GM19455 (cell line): ENCODE measurements around the gene IRF2.

Source experiments
- ATAC-seq: cut with Tn5 transposase; IDR thresholded peaks from one replicate; pipeline ENCODE4 v1.9.1; 2021; ENCODE audit not compliant: unreplicated experiment

Gene IRF2

DNA sequence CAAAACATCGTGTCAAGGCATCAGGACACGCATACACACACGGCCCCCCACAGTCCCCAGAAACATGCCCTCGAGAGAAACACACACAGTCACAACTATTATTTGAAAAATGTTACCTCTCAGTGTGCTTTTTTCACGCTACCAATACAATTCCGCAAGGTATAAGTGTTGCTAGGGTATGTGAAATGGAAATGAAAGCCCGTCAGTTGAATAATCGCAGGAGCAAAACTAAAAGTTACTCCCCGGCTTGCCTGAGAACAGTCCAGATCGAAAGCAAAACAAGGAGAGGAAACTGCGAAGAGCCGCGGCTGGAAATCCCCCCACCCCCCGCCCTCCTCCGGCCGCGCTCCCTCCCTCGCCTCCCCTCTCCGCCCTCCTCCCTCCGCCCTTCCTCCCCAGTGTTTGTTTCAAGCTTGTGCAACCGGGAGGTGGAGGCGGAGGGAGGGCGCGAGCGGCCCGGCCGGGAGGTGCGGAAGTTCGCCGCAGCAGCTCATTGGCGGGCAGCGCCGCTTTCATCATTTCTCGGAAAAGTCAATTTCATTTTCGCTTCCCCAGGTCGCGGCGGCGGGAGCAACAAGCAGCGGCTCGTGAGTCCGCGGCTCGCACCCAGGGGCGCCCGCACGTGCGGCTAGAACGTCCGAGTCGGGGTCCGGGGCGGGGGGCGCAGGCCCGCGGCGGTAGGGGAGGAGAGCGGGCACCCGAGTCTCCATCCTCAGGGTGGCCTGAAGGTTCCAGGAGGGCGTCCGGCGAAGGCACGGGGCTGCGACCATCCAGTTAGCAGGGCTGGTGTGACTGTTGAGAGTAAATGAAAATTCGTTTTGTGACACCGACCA is at the start of gene IRF2:
Gene IRF2 (minus strand): TSS at position 288 of the 833 bp plus-strand sequence. CDS start 45,486 bp downstream, outside the sequence.
- peak; percentile 55 for ATAC-seq

DNA sequence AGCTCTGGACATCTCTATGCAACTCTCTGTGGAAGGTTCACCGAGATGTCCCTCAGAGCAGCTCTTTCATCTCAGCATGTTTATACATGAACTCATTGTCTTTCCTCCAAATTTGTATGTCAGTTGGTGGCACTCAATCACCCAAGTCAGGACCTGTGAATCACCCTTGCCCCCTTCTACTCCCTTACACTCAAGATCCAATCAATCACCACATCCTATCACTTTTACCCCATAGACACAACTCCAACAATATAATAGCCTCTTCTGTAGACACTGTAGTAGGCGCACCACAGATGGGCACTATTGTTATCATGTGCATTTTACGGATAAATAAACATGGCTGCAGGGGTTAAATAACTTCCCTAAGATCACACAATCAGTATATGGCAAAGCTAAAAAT is 41.3 kb upstream of the IRF2 start:
- ATAC-seq = no peak

DNA sequence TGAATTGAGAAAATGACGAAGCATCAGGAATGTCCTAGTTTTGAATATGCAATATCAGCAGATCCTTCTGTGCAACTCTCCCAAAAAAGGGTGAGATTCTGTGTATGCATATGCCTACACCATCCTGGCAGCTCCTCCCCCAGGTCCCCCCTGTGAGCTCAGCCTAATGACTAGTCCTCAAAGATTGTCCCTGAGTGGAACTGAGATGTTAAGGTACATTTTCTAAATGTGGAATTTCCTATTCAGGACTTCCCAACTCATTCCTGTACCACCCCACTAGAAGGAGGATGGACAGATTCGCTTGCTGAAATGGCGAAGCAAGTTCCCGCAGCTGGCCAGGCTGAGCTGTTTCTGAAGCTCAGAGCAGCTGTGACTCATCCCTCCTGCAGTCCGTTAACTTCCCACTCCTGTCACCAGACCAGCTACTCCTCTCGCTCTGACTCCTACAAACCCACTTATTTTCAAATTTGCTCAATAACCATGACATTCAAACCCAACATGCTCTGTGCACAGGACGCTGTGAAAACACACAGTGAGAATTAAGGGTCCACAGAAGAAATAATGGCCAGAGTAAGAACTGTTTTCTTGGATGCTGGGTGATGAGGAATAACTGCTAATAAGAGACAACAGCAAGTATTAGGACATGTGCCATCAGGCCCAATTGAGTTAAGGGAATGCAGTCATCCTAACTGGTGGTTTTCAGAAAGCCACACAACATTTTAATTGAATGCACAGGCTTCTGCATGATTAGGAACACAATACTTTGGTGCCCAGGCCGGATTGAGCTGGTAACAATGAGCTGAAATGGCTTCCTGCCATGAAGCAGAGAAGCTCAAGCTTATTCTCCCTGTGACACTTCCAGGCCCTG is 40.0 kb upstream of the IRF2 start:
- peak; percentile 95 for ATAC-seq

DNA sequence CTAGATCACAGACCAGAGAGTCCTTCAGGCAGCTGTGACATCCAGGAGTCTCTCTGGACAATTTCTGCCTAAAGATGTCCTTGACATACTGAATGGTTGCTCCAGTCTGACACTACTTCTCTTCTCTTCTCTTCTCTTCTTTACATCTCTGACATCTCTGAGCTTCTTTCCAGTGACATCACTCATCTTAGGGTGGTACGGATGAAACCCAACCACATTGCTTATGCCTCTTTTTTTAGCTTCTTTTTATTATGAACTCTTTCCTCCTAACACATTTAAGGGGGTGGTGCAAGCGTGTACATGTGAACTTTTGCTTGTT is 39.4 kb upstream of the IRF2 start:
- peak; percentile 11 for ATAC-seq

DNA sequence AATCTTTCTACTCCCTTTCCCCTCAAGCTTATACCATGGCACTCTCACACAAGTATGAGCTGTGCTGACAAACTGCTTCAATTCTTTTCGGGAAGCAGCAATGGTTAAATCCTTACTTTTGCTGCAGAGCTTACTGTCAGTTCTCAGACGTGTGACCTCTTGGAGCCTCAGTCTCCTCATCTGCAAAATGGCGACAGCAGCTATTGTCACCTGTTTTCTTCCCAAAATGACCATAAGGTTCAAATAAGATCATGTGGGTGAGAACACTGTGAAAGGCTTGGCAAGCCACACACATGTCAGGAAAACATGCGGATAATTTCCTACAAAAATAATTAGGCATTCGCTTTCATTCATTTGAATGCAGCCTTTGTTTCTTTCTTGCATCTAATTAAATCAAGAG is 36.8 kb upstream of the IRF2 start:
- no peak for ATAC-seq

DNA sequence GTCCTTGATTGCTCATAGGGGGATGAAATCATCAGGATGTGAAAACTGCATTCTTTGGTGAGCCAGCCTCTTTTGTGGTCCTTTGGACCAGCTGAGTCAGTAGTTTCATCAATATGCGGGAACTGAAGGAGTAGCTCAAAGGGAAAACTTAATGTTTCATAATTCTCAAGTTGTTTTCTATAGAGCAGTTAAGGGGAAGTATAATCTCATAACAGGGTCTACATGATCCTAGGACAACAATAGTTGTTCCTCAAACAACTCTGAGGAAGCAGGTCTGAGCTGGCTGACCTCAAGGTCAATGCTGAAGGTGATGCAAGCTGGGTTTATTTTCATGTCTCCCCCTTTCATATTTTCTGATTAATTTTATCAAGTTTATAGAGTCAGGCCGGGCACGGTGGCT is 36.1 kb upstream of the IRF2 start:
- ATAC-seq = no peak

DNA sequence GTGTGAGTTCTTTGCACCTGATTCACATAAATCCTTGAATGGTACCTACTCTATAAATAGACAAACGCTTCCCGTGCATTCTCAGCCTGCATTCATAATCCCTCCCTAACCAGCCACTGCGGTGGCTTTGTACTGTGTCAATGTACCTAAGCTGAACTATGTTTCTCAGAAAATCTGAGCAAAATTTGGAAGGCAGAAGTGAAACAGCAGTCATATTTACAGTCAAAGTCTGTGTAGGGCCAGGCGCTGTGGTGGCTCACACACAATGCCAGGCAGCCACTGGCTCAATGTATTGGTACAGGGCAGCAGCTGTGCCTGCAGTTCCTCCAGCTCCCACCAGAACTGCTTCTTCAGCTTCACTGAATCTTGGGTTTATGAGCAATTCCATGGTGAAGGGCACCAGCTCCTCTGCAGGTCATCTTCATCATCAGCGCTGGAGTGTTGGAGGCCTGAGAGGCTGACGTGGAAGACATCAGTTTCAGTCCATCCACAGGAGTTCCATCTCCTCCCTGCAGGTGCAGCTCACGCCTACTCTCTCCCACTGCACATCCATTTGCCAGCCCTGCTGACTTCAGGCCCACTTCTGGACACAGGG is 32.3 kb upstream of the IRF2 start:
- peak; percentile 98 for ATAC-seq

DNA sequence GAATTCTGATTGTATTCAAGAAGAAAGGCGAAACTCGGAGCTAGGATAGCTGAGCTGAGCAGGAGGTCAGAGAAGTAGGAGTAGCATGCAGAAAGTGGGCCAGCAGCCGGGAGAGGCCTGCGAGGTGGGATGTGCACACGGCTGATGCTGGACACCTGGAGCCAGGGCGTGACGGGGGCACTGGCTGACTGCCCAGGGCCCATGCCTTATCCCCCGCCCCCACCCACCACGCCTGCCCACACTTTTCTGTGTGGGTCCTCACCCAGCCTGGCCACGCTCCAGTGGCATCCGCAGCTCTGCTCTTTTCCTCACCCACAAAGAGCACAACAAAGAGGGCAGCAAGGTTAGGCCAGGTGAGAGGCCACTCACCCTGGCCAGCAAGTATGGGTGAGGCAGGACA is 30.0 kb upstream of the IRF2 start:
- ATAC-seq = no peak

DNA sequence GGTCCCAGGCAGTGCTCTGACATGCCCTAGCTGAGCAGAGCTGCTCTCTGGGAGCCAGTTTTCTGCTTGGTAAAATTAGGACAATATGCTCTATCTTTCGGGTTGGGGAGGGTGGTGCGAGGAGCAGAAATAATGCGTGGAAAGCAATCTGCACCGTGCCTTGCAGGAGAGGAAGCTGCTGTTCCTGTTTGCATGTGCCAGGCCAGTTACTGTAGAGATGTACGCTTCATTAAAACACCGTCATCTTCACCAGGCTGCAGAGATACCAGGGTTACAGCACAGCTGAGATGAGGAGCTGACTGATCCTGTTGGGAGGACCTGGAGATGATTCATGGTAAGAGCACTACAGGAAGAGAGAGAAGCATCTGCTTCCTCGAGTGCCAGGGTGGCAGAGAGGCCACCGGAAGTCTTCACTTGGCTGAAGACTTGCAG is 29.5 kb upstream of the IRF2 start:
- no peak for ATAC-seq

DNA sequence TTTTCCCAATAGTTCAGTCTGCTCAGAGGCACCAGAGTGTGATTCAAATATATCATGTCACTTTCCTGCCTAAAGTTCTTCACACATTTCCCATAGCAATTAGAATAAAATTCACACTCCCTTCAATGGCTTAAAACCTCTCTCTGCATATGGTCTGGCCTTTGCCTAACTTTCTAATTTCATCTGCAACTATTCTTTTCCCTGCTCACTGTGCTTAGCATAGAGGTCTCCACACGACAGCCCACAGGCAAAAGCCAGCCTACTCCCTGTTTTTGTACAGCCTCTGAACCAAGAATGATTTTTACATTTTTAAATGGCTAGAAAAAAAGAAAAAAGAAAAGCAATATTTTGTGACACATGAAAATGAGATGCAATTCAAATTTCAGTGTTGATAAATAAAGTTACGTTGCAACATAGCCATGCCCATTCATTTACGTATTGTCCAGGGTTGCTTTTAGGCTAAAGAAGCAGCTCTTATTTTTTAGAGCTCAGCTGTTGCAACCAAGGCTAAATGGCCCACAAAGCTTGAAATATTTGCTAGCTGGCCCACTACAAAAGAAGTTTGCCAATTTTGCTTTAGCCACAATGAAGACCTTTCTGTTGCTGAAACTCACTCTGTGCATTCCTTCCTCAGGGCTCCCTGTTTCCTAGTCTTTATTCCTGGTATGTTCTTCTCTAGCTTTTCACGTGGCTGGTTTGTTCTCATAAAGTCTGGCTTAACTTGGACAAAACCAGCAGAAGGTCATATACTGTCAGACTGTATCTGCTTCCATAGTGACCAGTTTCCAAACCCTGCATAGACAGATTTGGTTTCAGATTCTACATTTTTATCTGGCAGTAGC is 26.6 kb upstream of the IRF2 start:
- no peak for ATAC-seq

DNA sequence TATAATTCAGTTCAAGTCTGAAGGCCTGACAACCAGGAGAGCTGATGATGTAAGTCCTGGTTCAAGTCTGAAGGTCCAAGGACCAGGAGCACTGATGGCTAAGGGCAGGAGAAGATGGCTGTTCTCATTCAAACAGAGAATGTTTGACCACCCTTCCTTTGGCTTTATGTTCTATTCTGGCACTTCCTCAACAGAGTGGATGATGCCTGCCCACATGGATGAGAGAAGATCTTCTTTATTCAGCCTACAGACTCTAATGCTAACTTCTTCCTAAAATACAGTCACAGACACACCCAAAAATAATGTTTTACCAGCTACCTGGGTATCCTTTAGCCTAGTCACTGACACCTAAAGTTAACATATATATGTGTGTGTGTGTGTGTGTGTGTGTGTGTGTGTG is 25.6 kb upstream of the IRF2 start:
- no peak for ATAC-seq

DNA sequence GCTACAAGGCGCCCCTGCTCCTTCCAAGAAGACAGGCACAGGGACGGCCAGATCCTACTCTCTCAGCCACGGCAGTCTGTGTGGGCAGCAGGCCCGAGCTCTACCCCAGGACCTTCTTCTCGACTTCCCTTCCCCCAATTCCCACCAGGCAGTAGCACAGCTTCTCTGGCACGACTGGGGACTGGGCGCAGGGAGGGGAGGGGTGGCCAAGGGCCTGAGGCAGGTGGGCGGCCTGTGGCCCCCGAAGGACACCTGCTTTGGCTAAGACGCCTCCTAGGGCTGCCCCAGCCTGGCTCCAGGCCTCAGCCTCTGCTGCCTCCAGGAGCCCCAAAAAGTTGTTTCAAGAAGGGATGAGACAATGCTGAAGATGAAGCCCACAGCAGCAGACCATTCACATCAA is 24.2 kb upstream of the IRF2 start:
- no peak for ATAC-seq

DNA sequence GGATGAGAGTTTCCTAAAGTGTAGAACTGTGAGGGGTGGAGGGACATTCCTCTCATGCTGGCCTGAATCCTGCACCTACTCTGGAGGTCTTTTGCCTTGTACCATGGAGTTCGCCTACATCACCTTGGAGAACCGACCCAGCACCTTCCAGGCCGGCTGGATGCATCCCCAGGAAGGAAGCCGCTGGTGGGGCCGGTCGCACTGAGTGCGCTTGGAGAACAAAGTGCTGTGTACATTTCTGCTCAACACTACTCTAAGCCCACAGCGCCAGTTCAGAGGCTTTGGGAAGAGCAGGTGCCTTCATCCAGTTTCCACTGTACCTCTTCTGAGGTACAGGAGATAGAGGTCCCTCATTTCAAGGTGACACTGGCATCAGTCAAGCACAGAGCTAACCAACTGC is 15.4 kb upstream of the IRF2 start:
- no peak for ATAC-seq

DNA sequence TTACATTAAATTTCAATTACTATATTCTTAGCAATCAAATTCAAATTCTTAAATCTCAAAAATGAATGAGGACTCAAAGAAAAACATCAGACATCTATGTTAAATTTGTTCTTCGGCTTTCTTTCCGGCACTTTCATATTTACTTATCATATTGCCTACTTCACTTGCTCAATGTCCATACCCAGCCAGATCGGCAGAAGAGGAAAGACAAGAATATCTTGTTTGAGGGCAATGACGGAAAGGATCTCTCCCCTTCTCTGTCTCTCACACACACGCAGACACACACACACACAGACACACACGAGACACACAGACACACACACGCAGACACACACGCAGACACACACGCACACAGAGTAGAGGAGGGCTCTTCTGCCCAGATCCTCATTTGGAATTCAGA is 13.2 kb upstream of the IRF2 start:
- ATAC-seq = no peak

DNA sequence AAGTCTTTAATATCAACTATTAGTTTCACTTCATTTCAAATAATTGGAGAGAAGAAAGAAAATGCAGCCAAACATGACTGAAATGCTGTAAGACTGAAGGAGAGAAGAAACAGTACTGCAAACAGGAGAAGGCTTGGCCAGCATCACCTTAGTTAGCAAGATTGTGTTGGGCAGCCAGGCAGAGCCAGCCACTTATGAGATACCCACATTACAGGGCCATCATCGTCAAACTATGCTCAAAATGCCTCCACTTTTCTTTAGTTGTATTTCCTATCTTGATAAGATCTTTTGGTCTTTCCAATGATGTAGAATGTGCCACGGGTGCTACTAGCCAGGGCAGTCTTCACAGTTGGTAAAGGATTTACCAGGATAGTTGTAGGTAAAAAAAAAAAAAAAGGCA is 10.9 kb upstream of the IRF2 start:
- ATAC-seq = no peak

DNA sequence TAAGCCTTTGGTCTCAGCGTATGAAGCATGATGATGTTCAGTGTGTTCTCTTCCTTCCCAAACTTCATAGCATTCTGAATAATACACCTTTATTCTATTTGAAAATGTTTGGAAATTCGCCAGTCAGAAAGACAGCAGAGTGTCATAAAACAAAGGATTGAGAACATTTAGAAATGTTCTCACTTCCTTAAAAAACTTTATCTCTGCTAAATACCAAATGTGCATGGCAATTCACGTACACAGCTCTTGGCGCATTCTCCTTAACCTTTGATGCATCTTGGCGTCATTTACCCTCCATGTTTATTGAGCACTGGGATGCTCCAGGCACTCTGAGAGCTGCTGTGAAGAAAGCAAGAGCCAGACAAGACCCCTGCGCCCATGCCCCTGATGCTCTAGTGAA is 7.2 kb upstream of the IRF2 start:
- ATAC-seq = no peak

DNA sequence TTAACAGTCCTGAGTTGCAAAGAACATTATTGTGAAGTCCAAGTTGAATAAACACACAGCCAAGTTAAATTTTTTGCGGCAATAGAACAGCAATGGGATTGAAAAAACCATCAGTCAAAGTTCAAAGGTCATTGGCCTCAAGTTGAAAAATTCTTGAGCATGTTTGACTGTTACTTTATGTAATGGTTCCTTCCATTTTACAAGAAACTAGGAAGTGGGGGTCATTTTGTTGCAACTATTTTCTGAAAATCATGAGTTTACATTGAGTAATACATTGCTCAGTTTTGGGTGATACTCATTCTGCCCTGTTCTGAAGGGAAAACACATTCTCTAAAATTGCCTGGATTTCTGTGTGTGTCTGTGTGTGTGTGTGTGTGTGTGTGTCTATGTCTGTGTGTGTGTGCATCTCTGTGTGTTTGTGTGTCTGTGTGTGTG is 5.2 kb upstream of the IRF2 start:
- ATAC-seq = no peak

DNA sequence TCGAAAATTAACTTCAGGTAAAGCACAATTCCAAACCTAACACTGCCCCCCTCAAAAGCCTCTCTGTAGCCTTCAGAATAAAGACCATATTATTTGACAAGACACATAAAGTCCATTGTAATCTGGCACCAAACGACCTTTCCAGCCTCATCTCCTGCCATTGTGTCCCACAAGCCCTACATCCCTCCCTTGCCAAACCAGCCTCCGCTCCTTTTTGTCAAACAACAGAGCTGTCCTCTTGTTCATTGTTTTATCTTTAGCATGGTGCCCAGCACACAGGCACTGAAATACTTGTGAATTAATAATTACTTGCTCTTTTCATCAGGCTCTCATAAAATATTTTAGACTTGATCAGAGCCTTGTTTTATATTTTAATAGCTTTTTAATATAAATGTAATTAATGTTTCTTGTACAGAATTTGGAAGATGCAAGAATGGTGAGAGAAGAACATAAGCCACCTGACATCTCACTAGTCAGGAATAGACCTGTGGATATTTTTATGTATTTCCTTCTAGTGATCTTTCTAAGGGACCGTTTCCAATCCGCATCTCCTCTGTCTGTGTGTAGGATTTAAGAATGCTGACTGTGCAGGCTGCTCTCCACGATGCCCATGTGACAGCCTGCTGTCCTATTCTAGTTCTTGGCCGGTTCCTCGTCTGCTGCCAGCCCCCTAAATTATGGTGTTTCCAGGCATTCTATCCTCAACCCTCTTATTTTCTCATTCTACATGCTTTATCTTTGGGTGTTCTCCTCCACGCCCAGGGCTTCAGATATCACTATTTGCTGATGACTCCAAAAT is 3.0 kb upstream of the IRF2 start:
- ATAC-seq = no peak

DNA sequence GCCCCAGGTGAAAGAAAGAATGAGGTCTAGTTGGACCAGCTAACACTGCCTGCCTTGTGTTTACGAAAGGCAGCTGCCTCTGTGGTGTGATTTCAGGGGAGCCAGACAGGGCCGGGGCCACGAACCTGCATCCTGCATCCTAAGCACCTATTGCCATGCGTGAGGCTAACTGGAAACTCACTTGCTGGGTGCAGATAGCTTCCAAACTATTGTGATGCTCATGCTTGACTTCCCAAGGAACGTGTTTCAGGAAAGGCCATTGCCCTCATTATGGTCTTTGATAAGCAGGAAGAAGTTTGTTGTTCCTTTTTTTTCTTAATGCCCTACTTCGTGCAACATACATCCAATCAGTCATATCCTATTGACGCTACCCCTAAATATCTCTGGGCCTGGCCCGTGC is 2.3 kb upstream of the IRF2 start:
- ATAC-seq = no peak

DNA sequence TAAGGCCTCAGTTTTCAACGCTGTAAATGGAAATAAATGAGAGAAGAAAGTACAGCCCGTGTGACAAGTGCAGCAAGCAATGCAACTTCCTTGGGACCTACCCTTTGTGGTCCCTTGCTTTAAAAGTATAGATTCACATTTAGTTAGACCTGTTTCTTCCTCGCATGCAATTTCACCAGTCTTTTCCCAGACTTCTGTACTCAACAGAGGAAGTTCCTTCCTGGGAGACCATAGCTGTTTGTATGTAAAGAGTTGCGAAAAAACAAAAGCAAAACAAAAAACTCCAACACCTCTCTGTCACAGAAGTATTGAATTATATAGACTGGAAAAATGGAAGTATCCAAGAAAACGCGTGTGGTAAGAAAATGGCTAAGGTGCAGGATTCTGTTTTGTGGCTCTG is 1.1 kb upstream of the IRF2 start:
- no peak for ATAC-seq
